ENCODE measurements around the gene OLFM2. TPM values are rescaled to one million over a fixed set of nuclear protein-coding genes. Genes with fewer than 3 reads are reported as not detected.

The OLFM2 gene
- total RNA-seq, 1 donor from 2014 or later = 11.4 TPM

DNA sequence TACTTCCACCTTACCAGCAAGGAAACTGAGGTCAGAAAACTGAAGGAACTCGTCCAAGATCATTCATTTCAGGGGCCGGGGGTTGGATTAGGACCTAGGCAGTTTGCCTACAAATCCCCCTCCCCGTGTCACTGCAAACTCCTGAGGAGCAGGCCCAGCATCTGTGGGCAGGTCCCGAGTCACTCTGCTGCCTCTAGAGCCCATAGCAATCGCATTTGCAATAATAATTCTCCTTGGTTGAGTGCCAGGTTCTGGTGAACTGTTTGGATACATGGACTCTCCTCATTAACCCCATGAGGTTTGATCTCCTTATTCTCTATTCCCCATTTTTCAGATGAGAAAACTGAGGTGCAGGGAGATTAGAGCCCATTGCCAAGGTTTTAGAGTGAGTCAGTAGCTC is 100.3 kb downstream of the OLFM2 start:
- H3K4me3 Mint-ChIP-seq = peak overlapping the region; percentile 95
- peaks cover 4% of the 10 kb centered on the region for H3K27me3 Mint-ChIP-seq (ENCODE audit: insufficient read depth, low read depth)
- H3K4me2 ChIP-seq = peak overlapping the region; percentile 80
- H3K9ac ChIP-seq = peak overlapping the region; percentile 82
- no peak overlapping the region for H2AFZ ChIP-seq (replicated peaks)
- H3K9me3 ChIP-seq (ENCODE audit: low read depth) = no peaks in the 10 kb centered on the region
- peaks cover 4% of the 10 kb centered on the region for H3K36me3 Mint-ChIP-seq
- H3K27me3 ChIP-seq = no peaks in the 10 kb centered on the region
- H3K27ac Mint-ChIP-seq = peak overlapping the region; percentile 53
- peak overlapping the region; percentile 92 for H3K4me3 ChIP-seq
- peaks cover 18% of the 10 kb centered on the region for H3K4me1 Mint-ChIP-seq
- H4K20me1 ChIP-seq (ENCODE audit: low read depth) = peaks cover 24% of the 10 kb centered on the region
- H3K4me1 ChIP-seq = peaks cover 5% of the 10 kb centered on the region
- TF ChIP-seq, protein P1, sequence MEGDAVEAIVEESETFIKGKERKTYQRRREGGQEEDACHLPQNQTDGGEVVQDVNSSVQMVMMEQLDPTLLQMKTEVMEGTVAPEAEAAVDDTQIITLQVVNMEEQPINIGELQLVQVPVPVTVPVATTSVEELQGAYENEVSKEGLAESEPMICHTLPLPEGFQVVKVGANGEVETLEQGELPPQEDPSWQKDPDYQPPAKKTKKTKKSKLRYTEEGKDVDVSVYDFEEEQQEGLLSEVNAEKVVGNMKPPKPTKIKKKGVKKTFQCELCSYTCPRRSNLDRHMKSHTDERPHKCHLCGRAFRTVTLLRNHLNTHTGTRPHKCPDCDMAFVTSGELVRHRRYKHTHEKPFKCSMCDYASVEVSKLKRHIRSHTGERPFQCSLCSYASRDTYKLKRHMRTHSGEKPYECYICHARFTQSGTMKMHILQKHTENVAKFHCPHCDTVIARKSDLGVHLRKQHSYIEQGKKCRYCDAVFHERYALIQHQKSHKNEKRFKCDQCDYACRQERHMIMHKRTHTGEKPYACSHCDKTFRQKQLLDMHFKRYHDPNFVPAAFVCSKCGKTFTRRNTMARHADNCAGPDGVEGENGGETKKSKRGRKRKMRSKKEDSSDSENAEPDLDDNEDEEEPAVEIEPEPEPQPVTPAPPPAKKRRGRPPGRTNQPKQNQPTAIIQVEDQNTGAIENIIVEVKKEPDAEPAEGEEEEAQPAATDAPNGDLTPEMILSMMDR (IDR thresholded peaks at IDR 0.05) = no peak
- TF ChIP-seq EZH2 (IDR thresholded peaks at IDR 0.05) (no peak), EZH2phosphoT487 (IDR thresholded peaks at IDR 0.05) (no peak)
- H3K27ac ChIP-seq = no peak overlapping the region
- H3K36me3 ChIP-seq = no peaks in the 10 kb centered on the region
- peaks cover 41% of the 10 kb centered on the region for H3K79me2 ChIP-seq (ENCODE audit: low read depth)
- H3F3A ChIP-seq (ENCODE audit: low read depth) = peaks cover 14% of the 10 kb centered on the region
- H3K9me3 Mint-ChIP-seq = no peaks in the 10 kb centered on the region
- no peak for DNase-seq (ENCODE audit: low spot score)

DNA sequence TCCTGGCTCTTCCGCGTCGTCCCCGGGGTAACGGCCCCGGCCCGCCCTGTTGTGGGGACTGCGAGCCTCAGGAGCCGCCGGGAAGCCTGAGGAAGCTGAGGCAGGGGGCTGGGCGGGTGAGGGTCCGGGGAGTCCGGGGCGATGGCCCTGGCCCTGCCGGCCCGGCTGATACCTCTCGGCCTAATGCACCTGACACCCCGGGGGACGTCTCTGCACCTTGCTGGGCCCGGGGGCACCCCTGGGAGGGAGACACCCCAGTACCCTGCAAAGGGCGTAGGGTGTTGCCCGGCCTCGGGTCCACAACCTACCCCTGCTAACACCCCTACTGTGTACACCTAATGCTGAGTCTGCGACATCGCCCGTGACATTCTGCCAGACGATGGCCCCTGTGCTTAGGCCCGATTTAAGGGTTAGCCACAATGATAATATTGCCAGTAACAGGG is 100.8 kb downstream of the OLFM2 start:
- H3K9me3 Mint-ChIP-seq = no peaks in the 10 kb centered on the region
- Histone ChIP-seq H3K4me1 (peaks cover 5% of the 10 kb centered on the region), H3K4me3 (peak overlapping the region; percentile 92), H3K36me3 (no peaks in the 10 kb centered on the region), H3K4me2 (peak overlapping the region; percentile 80), H4K20me1 (ENCODE audit: low read depth) (peaks cover 24% of the 10 kb centered on the region), H3F3A (ENCODE audit: low read depth) (peaks cover 14% of the 10 kb centered on the region), H3K27ac (no peak overlapping the region), H3K79me2 (ENCODE audit: low read depth) (peaks cover 45% of the 10 kb centered on the region), H2AFZ (replicated peaks) (no peak overlapping the region), H3K27me3 (no peaks in the 10 kb centered on the region), H3K9me3 (ENCODE audit: low read depth) (no peaks in the 10 kb centered on the region), H3K9ac (peak overlapping the region; percentile 82)
- TF ChIP-seq EZH2 (IDR thresholded peaks at IDR 0.05) (no peak), EZH2phosphoT487 (IDR thresholded peaks at IDR 0.05) (no peak)
- TF ChIP-seq, protein P1 (IDR thresholded peaks at IDR 0.05) = no peak
- DNase-seq (ENCODE audit: low spot score) = no peak
- peak overlapping the region; percentile 95 for H3K4me3 Mint-ChIP-seq
- H3K27me3 Mint-ChIP-seq (ENCODE audit: insufficient read depth, low read depth) = peaks cover 4% of the 10 kb centered on the region
- peaks cover 18% of the 10 kb centered on the region for H3K4me1 Mint-ChIP-seq
- H3K36me3 Mint-ChIP-seq = peaks cover 2% of the 10 kb centered on the region
- peak overlapping the region; percentile 53 for H3K27ac Mint-ChIP-seq

- peaks cover 2% of the 10 kb centered on the region for H3K36me3 Mint-ChIP-seq
- no peaks in the 10 kb centered on the region for H3K9me3 Mint-ChIP-seq
- H3K27me3 Mint-ChIP-seq (ENCODE audit: insufficient read depth, low read depth) = peaks cover 4% of the 10 kb centered on the region
- Histone ChIP-seq H3K9ac (peak within 1 kb of the TSS; percentile 82), H3K4me2 (peak within 1 kb of the TSS; percentile 80), H3F3A (ENCODE audit: low read depth) (peaks cover 14% of the 10 kb centered on the region), H3K79me2 (ENCODE audit: low read depth) (peaks cover 50% of the 10 kb centered on the region), H3K4me1 (peaks cover 5% of the 10 kb centered on the region), H3K27ac (no peak within 1 kb of the TSS), H2AFZ (replicated peaks) (no peak within 1 kb of the TSS), H3K4me3 (peak within 1 kb of the TSS; percentile 92), H3K27me3 (no peaks in the 10 kb centered on the region), H4K20me1 (ENCODE audit: low read depth) (peaks cover 24% of the 10 kb centered on the region), H3K9me3 (ENCODE audit: low read depth) (no peaks in the 10 kb centered on the region), H3K36me3 (no peaks in the 10 kb centered on the region)
- no peak for TF ChIP-seq EZH2 (IDR thresholded peaks at IDR 0.05)
- TF ChIP-seq, protein P1 (IDR thresholded peaks at IDR 0.05) = peak; percentile 62
- TF ChIP-seq EZH2phosphoT487 (IDR thresholded peaks at IDR 0.05) = no peak
- H3K4me1 Mint-ChIP-seq = peaks cover 18% of the 10 kb centered on the region
- peak; percentile 100 for DNase-seq (ENCODE audit: low spot score)
- peak within 1 kb of the TSS; percentile 95 for H3K4me3 Mint-ChIP-seq
- peak within 1 kb of the TSS; percentile 53 for H3K27ac Mint-ChIP-seq
Measured at GRCh38 chr19:9834726-9835506, 101.4 kb downstream of the OLFM2 start, which contains the start of gene PIN1. TSS of gene PIN1 (plus strand) at chr19:9835318. CDS start at chr19:9835345, 27 bp downstream.

Data from neural progenitor cell (in vitro differentiated cells).